NCI-H2029 treated with DMSO at 0.1 percent for 48 hours (cell line): ENCODE data around the gene DPM2.
A peak's percentile ranks its signal among the peaks of the same experiment; 100 is the strongest.

Experiments
- DNase-seq: peaks from one replicate; lab custom pipeline; 2025; lab: John Stamatoyannopoulos, UW

Gene DPM2

GRCh38 chr9:127937388-127938297 lies at the start of gene DPM2:
TSS of gene DPM2 (minus strand) at chr9:127937854. CDS start at chr9:127937820, 34 bp downstream.
- peak; percentile 68 for DNase-seq

- DNase-seq = no peak
Measured at GRCh38 chr9:127987103-127987614, 49.5 kb upstream of the DPM2 start.

- DNase-seq = no peak
Measured at GRCh38 chr9:127985011-127985410, 47.4 kb upstream of the DPM2 start.

GRCh38 chr9:127983847-127984289 lies 46.2 kb upstream of the DPM2 start:
- DNase-seq = no peak

- DNase-seq = no peak
Measured at GRCh38 chr9:127982912-127983311, 45.3 kb upstream of the DPM2 start.

- DNase-seq = no peak
Measured at GRCh38 chr9:127981559-127982121, 44.0 kb upstream of the DPM2 start.

GRCh38 chr9:127980706-127981558 lies 43.3 kb upstream of the DPM2 start, which contains the start of gene EEIG1:
TSS of gene EEIG1 (minus strand) at chr9:127980989. CDS start at chr9:127980137, 852 bp downstream.
- peak; percentile 66 for DNase-seq

GRCh38 chr9:127980060-127980705 lies 42.5 kb upstream of the DPM2 start:
- no peak for DNase-seq

GRCh38 chr9:127979333-127980059 lies 41.8 kb upstream of the DPM2 start:
- DNase-seq = no peak

GRCh38 chr9:127979015-127979332 lies 41.3 kb upstream of the DPM2 start:
- no peak for DNase-seq

GRCh38 chr9:127977884-127978647 lies 40.4 kb upstream of the DPM2 start:
- DNase-seq = no peak

- no peak for DNase-seq
Measured at GRCh38 chr9:127977009-127977883, 39.6 kb upstream of the DPM2 start.

GRCh38 chr9:127976498-127976897 lies 38.8 kb upstream of the DPM2 start:
- peak; percentile 87 for DNase-seq

- no peak for DNase-seq
Measured at GRCh38 chr9:127975376-127976315, 38.0 kb upstream of the DPM2 start.

- DNase-seq = no peak
Measured at GRCh38 chr9:127974769-127975261, 37.2 kb upstream of the DPM2 start.

GRCh38 chr9:127974001-127974768 lies 36.5 kb upstream of the DPM2 start:
- DNase-seq = peak; percentile 65
